Osteoblast (primary cell): ENCODE data around the gene ZNF750. TPM values are rescaled to one million over a fixed set of nuclear protein-coding genes. Genes with fewer than 3 reads are reported as not detected.
A peak's percentile ranks its signal among the peaks of the same experiment; 100 is the strongest.

Experiments used
- DNase-seq: peaks from one replicate; pipeline ENCODE4 v3.0.0; 2011; ENCODE audit warnings: low spot score, mixed read lengths; ENCODE audit not compliant: insufficient read length; ENCODE audit errors: missing footprints
- H2AFZ ChIP-seq: 2 replicates; pipeline ENCODE4 v1.6.0; 2011; ENCODE audit warnings: mild to moderate bottlenecking, low read length
- H3K27ac ChIP-seq: 2 replicates; pipeline ENCODE4 v1.5.1; 2011; ENCODE audit warnings: mild to moderate bottlenecking, low read depth, low read length, moderate library complexity
- H3K27me3 ChIP-seq: 2 replicates; pipeline ENCODE4 v1.6.0; 2012; ENCODE audit warnings: mild to moderate bottlenecking, control low read depth, inconsistent platforms, low read length, moderate library complexity; ENCODE audit not compliant: insufficient read depth
- H3K36me3 ChIP-seq: 2 replicates; pipeline ENCODE4 v1.5.1; 2011; ENCODE audit warnings: mild to moderate bottlenecking, low read length, control low read depth, moderate library complexity; ENCODE audit not compliant: insufficient read depth
- H3K4me1 ChIP-seq: 2 replicates; pipeline ENCODE4 v1.5.1; 2011; ENCODE audit warnings: mild to moderate bottlenecking, low read length, control low read depth, moderate library complexity; ENCODE audit not compliant: insufficient read depth
- H3K4me2 ChIP-seq: 2 replicates; pipeline ENCODE4 v1.6.0; 2011; ENCODE audit warnings: mild to moderate bottlenecking, low read length; ENCODE audit not compliant: insufficient read depth
- H3K4me3 ChIP-seq: fragments of 200-600 bp; sonication (generic); 3 replicates; pipeline ENCODE4 v1.5.1; 2012; ENCODE audit warnings: mild to moderate bottlenecking, low read length, inconsistent platforms; ENCODE audit not compliant: insufficient read depth
- H3K79me2 ChIP-seq: 2 replicates; pipeline ENCODE4 v1.6.0; 2012; ENCODE audit warnings: mild to moderate bottlenecking, low read length, control low read depth, inconsistent platforms; ENCODE audit not compliant: insufficient read depth
- H3K9me3 ChIP-seq: 2 replicates; pipeline ENCODE4 v1.5.1; 2011; ENCODE audit warnings: low read depth, low read length, control low read depth
- H4K20me1 ChIP-seq: 2 replicates; pipeline ENCODE4 v1.6.0; 2012; ENCODE audit warnings: mild to moderate bottlenecking, low read length, control low read depth; ENCODE audit not compliant: insufficient read depth
- total RNA-seq: library from RNA; depleted of rRNA; stranded (reverse); fragments of >200 nt; gene quantifications from 2 replicates; pipeline ENCODE4 v1.2.3, GENCODE V29; 2012
- TF ChIP-seq, protein P1 (sequence below): IDR thresholded peaks from 2 replicates; pipeline ENCODE4 v1.5.1; 2011; ENCODE audit warnings: mild to moderate bottlenecking, low read depth, low read length, moderate library complexity; ENCODE audit errors: extremely low read depth

ZNF750 gene
- total RNA-seq, 1 donor: not detected

GRCh38 chr17:82798752-82799151, 41.1 kb downstream of the ZNF750 start:
- H3K79me2 ChIP-seq: peaks cover 23% of the 10 kb centered on the region
- H3K36me3 ChIP-seq: no peaks in the 10 kb centered on the region
- no peak overlapping the region for H3K4me3 ChIP-seq
- no peaks in the 10 kb centered on the region for H3K27me3 ChIP-seq
- H3K4me2 ChIP-seq: no peak overlapping the region
- H3K4me1 ChIP-seq: no peaks in the 10 kb centered on the region
- no peak overlapping the region for H2AFZ ChIP-seq
- H4K20me1 ChIP-seq: no peaks in the 10 kb centered on the region
- H3K27ac ChIP-seq: no peak overlapping the region
- no peak for DNase-seq
- H3K9me3 ChIP-seq: no peaks in the 10 kb centered on the region
- TF ChIP-seq, protein P1, sequence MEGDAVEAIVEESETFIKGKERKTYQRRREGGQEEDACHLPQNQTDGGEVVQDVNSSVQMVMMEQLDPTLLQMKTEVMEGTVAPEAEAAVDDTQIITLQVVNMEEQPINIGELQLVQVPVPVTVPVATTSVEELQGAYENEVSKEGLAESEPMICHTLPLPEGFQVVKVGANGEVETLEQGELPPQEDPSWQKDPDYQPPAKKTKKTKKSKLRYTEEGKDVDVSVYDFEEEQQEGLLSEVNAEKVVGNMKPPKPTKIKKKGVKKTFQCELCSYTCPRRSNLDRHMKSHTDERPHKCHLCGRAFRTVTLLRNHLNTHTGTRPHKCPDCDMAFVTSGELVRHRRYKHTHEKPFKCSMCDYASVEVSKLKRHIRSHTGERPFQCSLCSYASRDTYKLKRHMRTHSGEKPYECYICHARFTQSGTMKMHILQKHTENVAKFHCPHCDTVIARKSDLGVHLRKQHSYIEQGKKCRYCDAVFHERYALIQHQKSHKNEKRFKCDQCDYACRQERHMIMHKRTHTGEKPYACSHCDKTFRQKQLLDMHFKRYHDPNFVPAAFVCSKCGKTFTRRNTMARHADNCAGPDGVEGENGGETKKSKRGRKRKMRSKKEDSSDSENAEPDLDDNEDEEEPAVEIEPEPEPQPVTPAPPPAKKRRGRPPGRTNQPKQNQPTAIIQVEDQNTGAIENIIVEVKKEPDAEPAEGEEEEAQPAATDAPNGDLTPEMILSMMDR: no peak

DNA sequence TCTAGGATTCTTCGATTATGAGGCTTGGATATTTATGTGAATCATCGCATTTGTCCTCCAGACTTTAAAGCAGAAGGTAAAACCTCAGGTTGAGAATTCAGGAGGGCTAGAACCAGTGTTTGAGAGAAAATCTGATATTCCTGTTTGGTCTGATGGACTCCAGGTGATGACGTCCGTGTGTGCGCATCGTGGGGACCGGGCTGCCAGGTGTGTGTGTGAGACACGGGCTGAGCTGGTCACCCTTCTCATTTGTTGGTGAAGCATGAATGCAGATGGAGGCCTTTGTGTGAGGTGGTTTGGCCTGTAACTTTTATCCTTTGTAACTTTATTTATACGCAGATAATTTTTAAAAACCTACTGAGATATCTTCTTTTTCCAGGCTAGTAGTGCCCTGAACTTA, 42.8 kb downstream of the ZNF750 start:
- Histone ChIP-seq H2AFZ (no peak overlapping the region), H3K4me2 (no peak overlapping the region), H3K4me3 (no peak overlapping the region), H3K9me3 (no peaks in the 10 kb centered on the region), H4K20me1 (no peaks in the 10 kb centered on the region), H3K36me3 (no peaks in the 10 kb centered on the region), H3K27ac (no peak overlapping the region), H3K27me3 (no peaks in the 10 kb centered on the region), H3K4me1 (no peaks in the 10 kb centered on the region), H3K79me2 (peaks cover 19% of the 10 kb centered on the region)
- TF ChIP-seq, protein P1: no peak
- peak; percentile 69 for DNase-seq

- Histone ChIP-seq H3K79me2 (peaks cover 22% of the 10 kb centered on the region), H4K20me1 (no peaks in the 10 kb centered on the region), H3K36me3 (no peaks in the 10 kb centered on the region), H3K9me3 (no peaks in the 10 kb centered on the region), H3K27ac (no peak overlapping the region), H3K4me1 (peaks cover 10% of the 10 kb centered on the region), H3K27me3 (no peaks in the 10 kb centered on the region), H3K4me2 (no peak overlapping the region), H2AFZ (no peak overlapping the region), H3K4me3 (no peak overlapping the region)
- DNase-seq: peak; percentile 68
- TF ChIP-seq, protein P1: no peak
Observed at GRCh38 chr17:82795615-82796014, 44.2 kb downstream of the ZNF750 start.

DNA sequence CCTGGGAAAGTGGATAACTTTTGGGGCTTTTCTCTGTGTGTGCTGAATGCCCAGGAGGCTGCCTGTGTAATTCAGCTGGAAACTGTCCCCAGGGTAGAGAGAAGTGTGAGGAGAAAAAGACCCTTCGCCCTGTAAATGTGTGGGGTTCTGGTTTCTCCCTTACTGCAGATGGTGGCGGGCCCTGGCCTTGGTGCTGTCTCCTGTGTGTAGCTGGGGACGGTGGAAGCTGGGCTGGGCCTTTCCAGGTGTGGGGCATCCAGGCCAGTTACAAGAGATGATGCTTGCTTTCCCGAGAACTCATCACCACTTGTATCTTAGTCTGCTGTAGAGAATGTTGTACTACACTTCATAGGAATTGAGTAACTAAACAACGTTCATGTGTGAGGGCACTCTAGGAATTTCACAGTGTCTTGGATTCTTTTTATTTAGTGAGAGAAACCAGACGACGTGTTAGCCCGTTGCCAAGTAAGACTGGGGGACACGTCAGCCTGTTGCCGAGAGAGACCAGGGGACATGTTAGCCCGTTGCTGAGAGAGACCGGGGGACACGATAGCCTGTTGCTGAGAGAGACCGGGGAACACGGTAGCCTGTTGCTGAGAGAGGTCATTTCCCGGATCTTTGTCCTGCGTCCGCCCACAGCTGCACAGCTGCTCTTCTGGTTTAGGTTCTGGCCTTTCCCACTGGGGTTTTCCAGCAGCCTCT, 44.9 kb downstream of the ZNF750 start:
- peak; percentile 62 for DNase-seq
- Histone ChIP-seq H3K27ac (no peak overlapping the region), H3K4me2 (no peak overlapping the region), H3K27me3 (no peaks in the 10 kb centered on the region), H3K79me2 (peaks cover 29% of the 10 kb centered on the region), H3K4me3 (no peak overlapping the region), H3K9me3 (no peaks in the 10 kb centered on the region), H4K20me1 (no peaks in the 10 kb centered on the region), H3K36me3 (no peaks in the 10 kb centered on the region), H2AFZ (no peak overlapping the region), H3K4me1 (peaks cover 10% of the 10 kb centered on the region)
- TF ChIP-seq, protein P1: no peak
